Measurements from ENCODE around the gene COL11A1.
"Not testable (repeated sequence)": the region's sequence is repeated elsewhere in the genome, so short reads cannot be mapped to it uniquely, and the experiment has no call there.

COL11A1 gene

GRCh38 chr1:102941366-102941947, 166.9 kb downstream of the COL11A1 start:
- Histone ChIP-seq H3K4me1 (ENCODE audit: insufficient read depth, low read length) (no peaks in the 10 kb centered on the region), H3K27me3 (ENCODE audit: insufficient read depth, low read length, poor library complexity) (no peaks in the 10 kb centered on the region), H3K9me3 (ENCODE audit: insufficient read depth, low read length, severe bottlenecking) (no peaks in the 10 kb centered on the region), H2AFZ (ENCODE audit: low read depth, low read length) (no peak overlapping the region), H3K36me3 (ENCODE audit: insufficient read depth, low read length) (no peaks in the 10 kb centered on the region), H3K27ac (ENCODE audit: low read length) (no peak overlapping the region), H3K9ac (ENCODE audit: low read depth, low read length) (no peak overlapping the region), H3K79me2 (ENCODE audit: insufficient read depth, low read length) (no peaks in the 10 kb centered on the region), H3K4me2 (ENCODE audit: insufficient read depth, low read length) (no peak overlapping the region), H4K20me1 (ENCODE audit: insufficient read depth, low read length) (no peaks in the 10 kb centered on the region), H3K4me3 (ENCODE audit: low read depth in 1 of 2, low read length in 2 of 2) (no peak overlapping the region)
- TF ChIP-seq EZH2 (IDR thresholded peaks at IDR 0.05; ENCODE audit: borderline replicate concordance, low read depth, low read length, severe bottlenecking): no peak
- TF ChIP-seq CTCF (IDR thresholded peaks at IDR 0.05; ENCODE audit: borderline replicate concordance, extremely low read depth, low read length, poor library complexity, severe bottlenecking): no peak
- DNase-seq: no peak
- no peak for ATAC-seq (ENCODE audit: insufficient read depth, low read depth)

GRCh38 chr1:102937401-102937800, 170.9 kb downstream of the COL11A1 start:
- Histone ChIP-seq H2AFZ (ENCODE audit: low read depth, low read length) (no peak overlapping the region), H3K79me2 (ENCODE audit: insufficient read depth, low read length) (no peaks in the 10 kb centered on the region), H3K36me3 (ENCODE audit: insufficient read depth, low read length) (no peaks in the 10 kb centered on the region), H4K20me1 (ENCODE audit: insufficient read depth, low read length) (no peaks in the 10 kb centered on the region), H3K4me2 (ENCODE audit: insufficient read depth, low read length) (no peak overlapping the region), H3K9ac (ENCODE audit: low read depth, low read length) (no peak overlapping the region), H3K4me1 (ENCODE audit: insufficient read depth, low read length) (no peaks in the 10 kb centered on the region), H3K9me3 (ENCODE audit: insufficient read depth, low read length, severe bottlenecking) (no peaks in the 10 kb centered on the region), H3K27ac (ENCODE audit: low read length) (no peak overlapping the region), H3K4me3 (ENCODE audit: low read depth in 1 of 2, low read length in 2 of 2) (no peak overlapping the region), H3K27me3 (ENCODE audit: insufficient read depth, low read length, poor library complexity) (no peaks in the 10 kb centered on the region)
- no peak for DNase-seq
- TF ChIP-seq EZH2 (IDR thresholded peaks at IDR 0.05; ENCODE audit: borderline replicate concordance, low read depth, low read length, severe bottlenecking) (no peak), CTCF (IDR thresholded peaks at IDR 0.05; ENCODE audit: borderline replicate concordance, extremely low read depth, low read length, poor library complexity, severe bottlenecking) (no peak)
- no peak for ATAC-seq (ENCODE audit: insufficient read depth, low read depth)

- not testable (repeated sequence) for DNase-seq; H3K9me3 ChIP-seq (ENCODE audit: insufficient read depth, low read length, severe bottlenecking); ATAC-seq (ENCODE audit: insufficient read depth, low read depth)
These were observed 175.0 kb downstream of the COL11A1 start for GRCh38 chr1:102933362-102933761.

GRCh38 chr1:102919659-102920058, 188.7 kb downstream of the COL11A1 start:
- H3K4me3 ChIP-seq (ENCODE audit: low read depth in 1 of 2, low read length in 2 of 2): no peak overlapping the region
- no peaks in the 10 kb centered on the region for H3K9me3 ChIP-seq (ENCODE audit: insufficient read depth, low read length, severe bottlenecking)
- H3K27ac ChIP-seq (ENCODE audit: low read length): no peak overlapping the region
- no peaks in the 10 kb centered on the region for H4K20me1 ChIP-seq (ENCODE audit: insufficient read depth, low read length)
- H3K9ac ChIP-seq (ENCODE audit: low read depth, low read length): no peak overlapping the region
- ATAC-seq (ENCODE audit: insufficient read depth, low read depth): no peak
- TF ChIP-seq CTCF (IDR thresholded peaks at IDR 0.05; ENCODE audit: borderline replicate concordance, extremely low read depth, low read length, poor library complexity, severe bottlenecking) (no peak), EZH2 (IDR thresholded peaks at IDR 0.05; ENCODE audit: borderline replicate concordance, low read depth, low read length, severe bottlenecking) (no peak)
- no peaks in the 10 kb centered on the region for H3K27me3 ChIP-seq (ENCODE audit: insufficient read depth, low read length, poor library complexity)
- no peaks in the 10 kb centered on the region for H3K4me1 ChIP-seq (ENCODE audit: insufficient read depth, low read length)
- DNase-seq: no peak
- no peak overlapping the region for H3K4me2 ChIP-seq (ENCODE audit: insufficient read depth, low read length)
- no peak overlapping the region for H2AFZ ChIP-seq (ENCODE audit: low read depth, low read length)
- H3K79me2 ChIP-seq (ENCODE audit: insufficient read depth, low read length): no peaks in the 10 kb centered on the region
- no peaks in the 10 kb centered on the region for H3K36me3 ChIP-seq (ENCODE audit: insufficient read depth, low read length)

More at GRCh38 chr1:102933362-102933761, 175.0 kb downstream of the COL11A1 start:
- not testable (repeated sequence) for H3K4me2 ChIP-seq (ENCODE audit: insufficient read depth, low read length); H3K9ac ChIP-seq (ENCODE audit: low read depth, low read length); H3K4me1 ChIP-seq (ENCODE audit: insufficient read depth, low read length); H3K27ac ChIP-seq (ENCODE audit: low read length); H3K27me3 ChIP-seq (ENCODE audit: insufficient read depth, low read length, poor library complexity); H3K4me3 ChIP-seq (ENCODE audit: low read depth in 1 of 2, low read length in 2 of 2); H3K79me2 ChIP-seq (ENCODE audit: insufficient read depth, low read length); H3K36me3 ChIP-seq (ENCODE audit: insufficient read depth, low read length); H4K20me1 ChIP-seq (ENCODE audit: insufficient read depth, low read length); H2AFZ ChIP-seq (ENCODE audit: low read depth, low read length)

Data from DND-41 (cell line).